Coronary artery (tissue), 2 donors: ENCODE data around the gene UGT1A8.

ENCODE experiments used
- DNase-seq: peaks from one replicate; pipeline ENCODE4 v3.0.0-alpha.2; 2017; ENCODE audit warnings: low spot score
- H3K27ac ChIP-seq, 2 donors: fragments of 200-600 bp; sonication (generic); one replicate each; pipeline ENCODE4 v1.5.1; 2016 to 2019
- H3K4me3 ChIP-seq: fragments of 200-600 bp; sonication (generic); 2 replicates; pipeline ENCODE4 v1.5.1; 2016; ENCODE audit warnings: mild to moderate bottlenecking, moderate library complexity
- CTCF ChIP-seq: fragments of 200-600 bp; sonication (generic); IDR thresholded peaks from one replicate; pipeline ENCODE4 v1.5.1; 2019; ENCODE audit warnings: antibody characterized with exemption

UGT1A8 gene

DNA sequence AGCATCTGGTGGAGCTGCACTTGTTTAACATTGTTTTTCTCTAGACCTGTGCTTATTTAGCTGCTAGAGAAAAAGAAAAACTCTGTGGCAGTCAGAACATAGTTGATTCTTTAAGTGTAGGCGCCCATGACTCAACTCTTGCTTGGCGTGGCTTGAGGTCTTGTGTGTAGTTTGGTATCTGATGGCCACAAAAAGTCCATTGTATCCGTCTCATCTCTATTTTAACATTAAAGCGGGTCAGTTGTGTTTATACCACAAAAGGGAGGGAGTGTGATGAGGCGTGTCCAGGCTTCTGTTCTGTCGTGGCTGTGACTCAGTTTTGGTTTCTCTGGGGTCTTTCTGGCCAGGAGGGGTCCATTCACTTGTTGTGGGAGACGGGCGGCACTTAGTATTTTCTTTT is 24.2 kb upstream of the UGT1A8 start:
- no peak overlapping the region for H3K27ac ChIP-seq
- TF ChIP-seq CTCF, result no peak
- no peak for DNase-seq
- no peak overlapping the region for H3K4me3 ChIP-seq

- no peak for TF ChIP-seq CTCF
- H3K4me3 ChIP-seq, result no peak overlapping the region
- H3K27ac ChIP-seq, result no peak overlapping the region
- DNase-seq, result no peak
These were observed 19.9 kb upstream of the UGT1A8 start for GRCh38 chr2:233597522-233597921.

GRCh38 chr2:233598952-233599351 is 18.5 kb upstream of the UGT1A8 start:
- TF ChIP-seq CTCF, result no peak
- Histone ChIP-seq H3K27ac (no peak overlapping the region), H3K4me3 (no peak overlapping the region)
- no peak for DNase-seq

GRCh38 chr2:233600386-233600785 is 17.0 kb upstream of the UGT1A8 start:
- TF ChIP-seq CTCF, result no peak
- Histone ChIP-seq H3K27ac (no peak overlapping the region), H3K4me3 (no peak overlapping the region)
- DNase-seq, result no peak

DNA sequence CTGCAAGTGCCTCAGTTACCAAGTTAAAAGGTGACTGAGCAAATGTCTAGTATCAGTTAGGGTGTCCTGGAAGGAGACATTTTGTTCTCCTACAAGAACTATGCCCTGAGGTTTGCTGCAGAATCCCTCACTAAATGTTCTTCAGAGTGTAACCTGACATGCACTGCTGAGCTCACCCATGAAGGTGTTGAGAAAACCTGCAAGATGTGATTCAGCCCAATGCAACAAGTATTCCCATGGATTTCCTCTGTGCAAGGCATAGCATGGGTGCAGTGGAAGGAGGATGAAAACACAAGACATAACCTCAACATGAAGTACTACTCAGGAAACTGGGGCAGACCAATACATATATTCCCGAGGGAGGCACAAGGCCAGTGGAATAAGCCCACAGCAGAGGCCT is 15.4 kb upstream of the UGT1A8 start:
- H3K27ac ChIP-seq, result no peak overlapping the region
- H3K4me3 ChIP-seq, result no peak overlapping the region
- TF ChIP-seq CTCF, result no peak
- no peak for DNase-seq

DNA sequence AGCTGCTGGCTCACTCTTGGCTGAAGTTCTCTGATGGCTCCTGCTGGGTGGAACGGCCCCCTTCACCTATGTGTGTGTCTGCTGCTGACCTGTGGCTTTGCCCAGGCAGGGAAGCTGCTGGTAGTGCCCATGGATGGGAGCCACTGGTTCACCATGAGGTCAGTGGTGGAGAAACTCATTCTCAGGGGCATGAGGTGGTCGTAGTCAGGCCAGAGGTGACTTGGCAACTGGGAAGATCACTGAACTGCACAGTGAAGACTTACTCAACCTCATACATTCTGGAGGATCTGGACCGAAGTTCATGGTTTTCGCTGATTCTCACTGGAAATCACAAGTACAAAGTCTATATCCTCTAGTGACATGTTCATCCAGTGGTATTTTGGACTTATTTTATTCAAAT is 13.9 kb upstream of the UGT1A8 start:
- no peak for TF ChIP-seq CTCF

DNA sequence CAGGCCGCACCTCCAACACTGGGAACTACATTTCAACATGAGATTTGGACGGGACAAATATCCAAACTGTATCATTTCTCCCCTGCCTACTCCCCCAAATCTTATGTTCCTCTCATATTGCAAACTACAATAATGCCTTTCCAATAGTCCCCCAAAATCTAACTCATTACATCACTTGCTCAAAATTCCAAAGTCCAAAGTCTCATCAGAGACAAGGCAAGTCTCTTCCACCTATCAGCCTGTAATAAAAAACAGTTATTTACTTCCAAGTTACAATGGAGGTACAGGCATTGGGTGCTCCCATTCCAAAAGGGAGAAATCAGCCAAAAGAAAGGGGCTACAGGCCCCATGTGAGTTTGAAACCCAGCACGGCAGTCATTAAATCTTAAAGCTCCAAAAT is 12.6 kb upstream of the UGT1A8 start:
- Histone ChIP-seq H3K4me3 (no peak overlapping the region), H3K27ac (no peak overlapping the region)
- no peak for TF ChIP-seq CTCF
- DNase-seq, result no peak

More for the DNA sequence above, 13.9 kb upstream of the UGT1A8 start:
- no peak for DNase-seq
- Histone ChIP-seq H3K27ac (no peak overlapping the region), H3K4me3 (no peak overlapping the region)
